ENCODE data around the gene LUZP1. TPM values are rescaled to one million over a fixed set of nuclear protein-coding genes. Genes with fewer than 3 reads are reported as not detected.

The LUZP1 gene
- total and polyA plus RNA-seq, 2 experiments from 2014 or later, result 45.7 to 152 TPM

GRCh38 chr1:23208527-23208926, 39.9 kb upstream of the LUZP1 start:
- Histone ChIP-seq H3K27ac (ENCODE audit: low read depth) (no peak overlapping the region), H3K4me3 (no peak overlapping the region), H2AFZ (no peak overlapping the region), H3F3A (replicated peaks; ENCODE audit: low read depth) (no peaks in the 10 kb centered on the region), H3K9me2 (ENCODE audit: insufficient read depth) (no peaks in the 10 kb centered on the region), H3K4me1 (ENCODE audit: insufficient read depth) (no peaks in the 10 kb centered on the region; the same call in 1 of the 2 replicates), H4K20me1 (replicated peaks; ENCODE audit: insufficient read depth) (peaks cover 2% of the 10 kb centered on the region; the same call in 1 of the 2 replicates), H3K4me2 (no peak overlapping the region), H3K27me3 (ENCODE audit: insufficient read depth) (no peaks in the 10 kb centered on the region), H3K36me3 (ENCODE audit: insufficient read depth) (no peaks in the 10 kb centered on the region), H3K79me2 (replicated peaks; ENCODE audit: insufficient read depth) (no peaks in the 10 kb centered on the region)
- ATAC-seq (no peak), DNase-seq (ENCODE audit: low spot score) (no peak)
- Mint-ChIP-seq H3K36me3 (ENCODE audit: low read depth) (peaks cover 7% of the 10 kb centered on the region), H3K4me1 (no peaks in the 10 kb centered on the region), H3K27me3 (ENCODE audit: insufficient read depth, low read depth, poor library complexity) (peaks cover 3% of the 10 kb centered on the region), H3K27ac (no peak overlapping the region), H3K9me3 (no peaks in the 10 kb centered on the region), H3K4me3 (no peak overlapping the region)
- TF ChIP-seq, protein P1, sequence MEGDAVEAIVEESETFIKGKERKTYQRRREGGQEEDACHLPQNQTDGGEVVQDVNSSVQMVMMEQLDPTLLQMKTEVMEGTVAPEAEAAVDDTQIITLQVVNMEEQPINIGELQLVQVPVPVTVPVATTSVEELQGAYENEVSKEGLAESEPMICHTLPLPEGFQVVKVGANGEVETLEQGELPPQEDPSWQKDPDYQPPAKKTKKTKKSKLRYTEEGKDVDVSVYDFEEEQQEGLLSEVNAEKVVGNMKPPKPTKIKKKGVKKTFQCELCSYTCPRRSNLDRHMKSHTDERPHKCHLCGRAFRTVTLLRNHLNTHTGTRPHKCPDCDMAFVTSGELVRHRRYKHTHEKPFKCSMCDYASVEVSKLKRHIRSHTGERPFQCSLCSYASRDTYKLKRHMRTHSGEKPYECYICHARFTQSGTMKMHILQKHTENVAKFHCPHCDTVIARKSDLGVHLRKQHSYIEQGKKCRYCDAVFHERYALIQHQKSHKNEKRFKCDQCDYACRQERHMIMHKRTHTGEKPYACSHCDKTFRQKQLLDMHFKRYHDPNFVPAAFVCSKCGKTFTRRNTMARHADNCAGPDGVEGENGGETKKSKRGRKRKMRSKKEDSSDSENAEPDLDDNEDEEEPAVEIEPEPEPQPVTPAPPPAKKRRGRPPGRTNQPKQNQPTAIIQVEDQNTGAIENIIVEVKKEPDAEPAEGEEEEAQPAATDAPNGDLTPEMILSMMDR (conservative IDR thresholded peaks at IDR 0.05; ENCODE audit: low read depth in 2 of 2), result no peak
- TF ChIP-seq CREB1 (CRISPR knock-in tag; IDR thresholded peaks at IDR 0.05; ENCODE audit: low read depth), result no peak
- TF ChIP-seq EZH2phosphoT487 (IDR thresholded peaks at IDR 0.05; ENCODE audit: unreplicated experiment), result no peak
- no peak for TF ChIP-seq EZH2 (IDR thresholded peaks at IDR 0.05; ENCODE audit: low read depth, unreplicated experiment)
- no peak for TF ChIP-seq POLR2AphosphoS5 (IDR thresholded peaks at IDR 0.05; ENCODE audit: low read depth)
- TF ChIP-seq NANOG (IDR thresholded peaks at IDR 0.05; ENCODE audit: borderline replicate concordance), result no peak
- TF ChIP-seq, protein P2, sequence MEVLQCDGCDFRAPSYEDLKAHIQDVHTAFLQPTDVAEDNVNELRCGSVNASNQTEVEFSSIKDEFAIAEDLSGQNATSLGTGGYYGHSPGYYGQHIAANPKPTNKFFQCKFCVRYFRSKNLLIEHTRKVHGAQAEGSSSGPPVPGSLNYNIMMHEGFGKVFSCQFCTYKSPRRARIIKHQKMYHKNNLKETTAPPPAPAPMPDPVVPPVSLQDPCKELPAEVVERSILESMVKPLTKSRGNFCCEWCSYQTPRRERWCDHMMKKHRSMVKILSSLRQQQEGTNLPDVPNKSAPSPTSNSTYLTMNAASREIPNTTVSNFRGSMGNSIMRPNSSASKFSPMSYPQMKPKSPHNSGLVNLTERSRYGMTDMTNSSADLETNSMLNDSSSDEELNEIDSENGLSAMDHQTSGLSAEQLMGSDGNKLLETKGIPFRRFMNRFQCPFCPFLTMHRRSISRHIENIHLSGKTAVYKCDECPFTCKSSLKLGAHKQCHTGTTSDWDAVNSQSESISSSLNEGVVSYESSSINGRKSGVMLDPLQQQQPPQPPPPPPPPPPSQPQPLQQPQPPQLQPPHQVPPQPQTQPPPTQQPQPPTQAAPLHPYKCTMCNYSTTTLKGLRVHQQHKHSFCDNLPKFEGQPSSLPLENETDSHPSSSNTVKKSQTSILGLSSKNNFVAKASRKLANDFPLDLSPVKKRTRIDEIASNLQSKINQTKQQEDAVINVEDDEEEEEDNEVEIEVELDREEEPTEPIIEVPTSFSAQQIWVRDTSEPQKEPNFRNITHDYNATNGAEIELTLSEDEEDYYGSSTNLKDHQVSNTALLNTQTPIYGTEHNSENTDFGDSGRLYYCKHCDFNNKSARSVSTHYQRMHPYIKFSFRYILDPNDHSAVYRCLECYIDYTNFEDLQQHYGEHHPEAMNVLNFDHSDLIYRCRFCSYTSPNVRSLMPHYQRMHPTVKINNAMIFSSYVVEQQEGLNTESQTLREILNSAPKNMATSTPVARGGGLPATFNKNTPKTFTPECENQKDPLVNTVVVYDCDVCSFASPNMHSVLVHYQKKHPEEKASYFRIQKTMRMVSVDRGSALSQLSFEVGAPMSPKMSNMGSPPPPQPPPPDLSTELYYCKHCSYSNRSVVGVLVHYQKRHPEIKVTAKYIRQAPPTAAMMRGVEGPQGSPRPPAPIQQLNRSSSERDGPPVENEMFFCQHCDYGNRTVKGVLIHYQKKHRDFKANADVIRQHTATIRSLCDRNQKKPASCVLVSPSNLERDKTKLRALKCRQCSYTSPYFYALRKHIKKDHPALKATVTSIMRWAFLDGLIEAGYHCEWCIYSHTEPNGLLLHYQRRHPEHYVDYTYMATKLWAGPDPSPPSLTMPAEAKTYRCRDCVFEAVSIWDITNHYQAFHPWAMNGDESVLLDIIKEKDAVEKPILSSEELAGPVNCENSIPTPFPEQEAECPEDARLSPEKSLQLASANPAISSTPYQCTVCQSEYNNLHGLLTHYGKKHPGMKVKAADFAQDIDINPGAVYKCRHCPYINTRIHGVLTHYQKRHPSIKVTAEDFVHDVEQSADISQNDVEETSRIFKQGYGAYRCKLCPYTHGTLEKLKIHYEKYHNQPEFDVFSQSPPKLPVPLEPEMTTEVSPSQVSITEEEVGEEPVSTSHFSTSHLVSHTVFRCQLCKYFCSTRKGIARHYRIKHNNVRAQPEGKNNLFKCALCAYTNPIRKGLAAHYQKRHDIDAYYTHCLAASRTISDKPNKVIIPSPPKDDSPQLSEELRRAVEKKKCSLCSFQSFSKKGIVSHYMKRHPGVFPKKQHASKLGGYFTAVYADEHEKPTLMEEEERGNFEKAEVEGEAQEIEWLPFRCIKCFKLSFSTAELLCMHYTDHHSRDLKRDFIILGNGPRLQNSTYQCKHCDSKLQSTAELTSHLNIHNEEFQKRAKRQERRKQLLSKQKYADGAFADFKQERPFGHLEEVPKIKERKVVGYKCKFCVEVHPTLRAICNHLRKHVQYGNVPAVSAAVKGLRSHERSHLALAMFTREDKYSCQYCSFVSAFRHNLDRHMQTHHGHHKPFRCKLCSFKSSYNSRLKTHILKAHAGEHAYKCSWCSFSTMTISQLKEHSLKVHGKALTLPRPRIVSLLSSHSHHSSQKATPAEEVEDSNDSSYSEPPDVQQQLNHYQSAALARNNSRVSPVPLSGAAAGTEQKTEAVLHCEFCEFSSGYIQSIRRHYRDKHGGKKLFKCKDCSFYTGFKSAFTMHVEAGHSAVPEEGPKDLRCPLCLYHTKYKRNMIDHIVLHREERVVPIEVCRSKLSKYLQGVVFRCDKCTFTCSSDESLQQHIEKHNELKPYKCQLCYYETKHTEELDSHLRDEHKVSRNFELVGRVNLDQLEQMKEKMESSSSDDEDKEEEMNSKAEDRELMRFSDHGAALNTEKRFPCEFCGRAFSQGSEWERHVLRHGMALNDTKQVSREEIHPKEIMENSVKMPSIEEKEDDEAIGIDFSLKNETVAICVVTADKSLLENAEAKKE (CRISPR knock-in tag; IDR thresholded peaks at IDR 0.05), result no peak
- no peak for TF ChIP-seq ZNF114 (CRISPR knock-in tag; IDR thresholded peaks at IDR 0.05)
- TF ChIP-seq JUNB (IDR thresholded peaks at IDR 0.05; ENCODE audit: unreplicated experiment), result no peak
- no peak for TF ChIP-seq ETS1 (IDR thresholded peaks at IDR 0.05)
- TF ChIP-seq REST (IDR thresholded peaks at IDR 0.05; ENCODE audit: unreplicated experiment), result no peak
- TF ChIP-seq ZNF331 (CRISPR knock-in tag; IDR thresholded peaks at IDR 0.05; ENCODE audit: low read depth), result no peak
- no peak for TF ChIP-seq STAT1 (IDR thresholded peaks at IDR 0.05; ENCODE audit: unreplicated experiment)

Data from GM23338 (cell line).